Stomach (tissue), 19 donors: ENCODE data around the gene RPGR. TPM values are rescaled to one million over a fixed set of nuclear protein-coding genes. Genes with fewer than 3 reads are reported as not detected.

Experiments
- DNase-seq, 2 donors: peaks; one replicate each; pipeline versions ENCODE4 v3.0.0 to v3.0.0-alpha.2; 2013 to 2019
- H3K27ac ChIP-seq, 5 donors: fragments of 200-600 bp in 4 of 5; sonication (generic) in 4 of 5; one replicate each; pipeline ENCODE4 v1.5.1; 2013 to 2019; ENCODE audit warnings: mild to moderate bottlenecking in 1 of 5, moderate library complexity in 1 of 5
- H3K27me3 ChIP-seq, 3 donors: fragments of 200-600 bp; sonication (generic); one replicate each; pipeline ENCODE4 v1.5.1; 2017 to 2019; ENCODE audit warnings: mixed run types in 1 of 3
- H3K36me3 ChIP-seq, 4 donors: fragments of 200-600 bp; sonication (generic); 1 replicate in 3 of 4; 2 replicates in 1 of 4; pipeline ENCODE4 v1.5.1; 2016 to 2019
- H3K4me1 ChIP-seq, 4 donors: fragments of 200-600 bp; sonication (generic); one replicate each; pipeline ENCODE4 v1.5.1; 2016 to 2019
- H3K4me3 ChIP-seq, 4 donors: fragments of 200-600 bp; sonication (generic) in 3 of 4; one replicate each; pipeline ENCODE4 v1.5.1; 2016 to 2019; ENCODE audit warnings: mild to moderate bottlenecking in 1 of 4
- H3K9me3 ChIP-seq, 4 donors: fragments of 200-600 bp; sonication (generic); one replicate each; pipeline ENCODE4 v1.5.1; 2016 to 2019
- CTCF ChIP-seq, 7 experiments: fragments of 450-650 bp in 4 of 7; fragments of 200-600 bp in 3 of 7; sonication (generic) in 3 of 7; IDR thresholded peaks; one replicate each; pipeline ENCODE4 v1.5.1; 2016 to 2019; ENCODE audit warnings: antibody characterized with exemption in 7 of 7, control low read depth in 2 of 7, mild to moderate bottlenecking in 1 of 7
- EP300 ChIP-seq: sonication (generic); formaldehyde crosslinking; IDR thresholded peaks from one replicate; pipeline ENCODE4 v1.6.1; 2017; ENCODE audit warnings: antibody characterized with exemption
- POLR2A ChIP-seq, 4 donors: fragments of 450-650 bp; IDR thresholded peaks; one replicate each; pipeline ENCODE4 v1.6.1; 2016; ENCODE audit warnings: antibody characterized with exemption in 4 of 4, control low read depth in 2 of 4, mild to moderate bottlenecking in 1 of 4, moderate library complexity in 1 of 4
- POLR2AphosphoS5 ChIP-seq, 3 donors: sonication (generic); formaldehyde crosslinking; IDR thresholded peaks; one replicate each; pipeline ENCODE4 v1.6.1; 2016; ENCODE audit warnings: antibody characterized with exemption in 3 of 3
- WGBS, 5 donors: extraction: QIAGEN DNeasy Blood & Tissue Kit in 3 of 5; methylation state at CpG; one replicate each; pipeline versions ENCODE4 v1.1.5 to v1.1.7; 2013 to 2018; 5-methylcytosine and 5-hydroxymethylcytosine counted together
- intact Hi-C: fragments of 100-400 bp; cut with DNase I; formaldehyde crosslinking; loops from one replicate; pipeline ENCODE4 v1.15.1; 2023; ENCODE audit warnings: low total_unique reads
- long read RNA-seq, 10 donors: transcript quantifications; one replicate each; lab custom pipeline, GENCODE V29; 2026
- polyA plus RNA-seq, 3 donors: library from polyadenylated mRNA; stranded (reverse); fragments of 200-250 nt; gene quantifications; one replicate each; pipeline ENCODE4 v1.2.3, GENCODE V29; 2013
- total RNA-seq, 5 donors: library from RNA; depleted of rRNA; stranded (reverse); fragments of >200 nt; gene quantifications; one replicate each; pipeline versions ENCODE4 v1.1.0 to v1.2.3, GENCODE V29; 2014 to 2016
- donor health status: healthy with polysubstance abuse.
- donor health status: Bipolar disorder and iron deficiency.
- donor health status: healthy.

The RPGR gene
- 10 to 100 TPM in 4 of 5 donors, 1 to 10 TPM in 1; 1.3 to 97.3 (median 23.2) TPM for total RNA-seq
- 1 to 10 TPM; 5.3 to 9.8 (median 6.7) TPM for polyA plus RNA-seq
- long read RNA-seq, donor 1, result 0 reads
- long read RNA-seq, donor 2, partial matches to known transcripts, result 0 of 2 reads
- long read RNA-seq, donor 2, other reads (novel, unspliced or antisense), result 0 of 2 reads
- long read RNA-seq, donor 3, partial matches to known transcripts, result 0 of 1 reads
- long read RNA-seq, donor 3, other reads (novel, unspliced or antisense), result 0 of 1 reads
- long read RNA-seq, donor 4, result 0 reads
- long read RNA-seq, donor 5, partial matches to known transcripts, result 0 of 1 reads
- long read RNA-seq, donor 5, other reads (novel, unspliced or antisense), result 0 of 1 reads
- long read RNA-seq, donor 6, partial matches to known transcripts, result 0 of 1 reads
- long read RNA-seq, donor 6, other reads (novel, unspliced or antisense), result 0 of 1 reads
- long read RNA-seq, donor 7, full-length matches to known transcripts, result 1 of 1 reads
- long read RNA-seq, donor 7, partial matches to known transcripts, result 0 of 1 reads
- long read RNA-seq, donor 7, other reads (novel, unspliced or antisense), result 0 of 1 reads
- long read RNA-seq, donor 8, result 0 reads
- long read RNA-seq, donor 9, partial matches to known transcripts, result 0 of 1 reads
- long read RNA-seq, donor 9, other reads (novel, unspliced or antisense), result 0 of 1 reads
- long read RNA-seq, donor 10, partial matches to known transcripts, result 13 of 13 reads
- long read RNA-seq, donor 10, other reads (novel, unspliced or antisense), result 0 of 13 reads

- WGBS, 5 donors, result 0 to 41% (median 6%) methylated on average over 10 to 67 of the region's 67 CpGs
- peak; percentile 93 to 97 for DNase-seq
- Histone ChIP-seq H3K27me3 (peaks cover 0 to 3% (median 0%) of the 10 kb centered on the region in 3 donors), H3K36me3 (no peaks in the 10 kb centered on the region), H3K27ac (peak within 1 kb of the TSS; percentile 84 to 90 (median 85)), H3K4me1 (peaks cover 0 to 19% (median 6%) of the 10 kb centered on the region in 4 donors), H3K9me3 (peaks cover 0 to 3% (median 0%) of the 10 kb centered on the region in 4 donors), H3K4me3 (peak within 1 kb of the TSS; percentile 49 to 69 (median 63))
- TF ChIP-seq POLR2AphosphoS5 (IDR thresholded peaks at IDR 0.05) (peak; percentile 47 to 83 (median 58)), POLR2A (IDR thresholded peaks at IDR 0.05) (peak in 1 of 4 donors; percentile 9), EP300 (no peak), CTCF (IDR thresholded peaks at IDR 0.05) (peak in 5 of 7 experiments; percentile 54 to 76 (median 64))
- intact Hi-C loops, result no loop called here
Observed at GRCh38 chrX:38327007-38327774, at the start of gene RPGR. TSS of gene RPGR (minus strand) at chrX:38327509. CDS start at chrX:38327367, 142 bp downstream.

GRCh38 chrX:38376747-38377146, 49.4 kb upstream of the RPGR start:
- DNase-seq, result no peak
- H3K36me3 ChIP-seq, result no peaks in the 10 kb centered on the region
- H3K4me3 ChIP-seq, result no peak overlapping the region
- H3K27me3 ChIP-seq, result peaks cover 0 to 11% (median 0%) of the 10 kb centered on the region in 3 donors
- TF ChIP-seq CTCF (IDR thresholded peaks at IDR 0.05) (no peak), POLR2AphosphoS5 (IDR thresholded peaks at IDR 0.05) (no peak), POLR2A (IDR thresholded peaks at IDR 0.05) (no peak), EP300 (no peak)
- no peaks in the 10 kb centered on the region for H3K4me1 ChIP-seq
- H3K9me3 ChIP-seq, result no peaks in the 10 kb centered on the region
- intact Hi-C loops, result no loop called here
- 25 to 59% (median 34%) methylated on average over 1 of the region's 1 CpG for WGBS, 5 donors
- H3K27ac ChIP-seq, result no peak overlapping the region

GRCh38 chrX:38375891-38376290, 48.6 kb upstream of the RPGR start:
- Histone ChIP-seq H3K9me3 (no peaks in the 10 kb centered on the region), H3K27me3 (peaks cover 0 to 11% (median 0%) of the 10 kb centered on the region in 3 donors), H3K4me3 (no peak overlapping the region), H3K36me3 (no peaks in the 10 kb centered on the region), H3K4me1 (no peaks in the 10 kb centered on the region), H3K27ac (no peak overlapping the region)
- intact Hi-C loops, result no loop called here
- DNase-seq, result no peak
- WGBS, 5 donors, result 18 to 35% (median 21%) methylated on average over 1 of the region's 1 CpG
- TF ChIP-seq POLR2AphosphoS5 (IDR thresholded peaks at IDR 0.05) (no peak), POLR2A (IDR thresholded peaks at IDR 0.05) (no peak), EP300 (no peak), CTCF (IDR thresholded peaks at IDR 0.05) (no peak)

- WGBS, 5 donors, result 89 to 93% (median 91%) methylated on average over 3 of the region's 3 CpGs
- intact Hi-C loops, result no loop called here
- no peak overlapping the region for H3K27ac ChIP-seq
- H3K36me3 ChIP-seq, result no peaks in the 10 kb centered on the region
- peaks cover 0 to 8% (median 0%) of the 10 kb centered on the region in 3 donors for H3K27me3 ChIP-seq
- H3K4me1 ChIP-seq, result no peaks in the 10 kb centered on the region
- no peak for DNase-seq
- no peaks in the 10 kb centered on the region for H3K9me3 ChIP-seq
- TF ChIP-seq POLR2A (IDR thresholded peaks at IDR 0.05) (no peak), POLR2AphosphoS5 (IDR thresholded peaks at IDR 0.05) (no peak), CTCF (IDR thresholded peaks at IDR 0.05) (no peak), EP300 (no peak)
- no peak overlapping the region for H3K4me3 ChIP-seq
Observed at GRCh38 chrX:38374431-38374830, 47.1 kb upstream of the RPGR start.
